ENCODE measurements around the gene ATP2B1.

The ATP2B1 gene

GRCh38 chr12:89657066-89657465 lies 51.6 kb downstream of the ATP2B1 start:
- no peak for DNase-seq (ENCODE audit: low spot score)

- DNase-seq (ENCODE audit: low spot score), result no peak
Measured at GRCh38 chr12:89655841-89656240, 52.8 kb downstream of the ATP2B1 start.

- no peak for DNase-seq (ENCODE audit: low spot score)
Measured at GRCh38 chr12:89651192-89651591, 57.4 kb downstream of the ATP2B1 start.

GRCh38 chr12:89650239-89650638 lies 58.4 kb downstream of the ATP2B1 start:
- DNase-seq (ENCODE audit: low spot score), result no peak

- DNase-seq (ENCODE audit: low spot score), result no peak
Measured at GRCh38 chr12:89649820-89650219, 58.8 kb downstream of the ATP2B1 start.

- DNase-seq (ENCODE audit: low spot score), result no peak
Measured at GRCh38 chr12:89649139-89649538, 59.5 kb downstream of the ATP2B1 start.

- DNase-seq (ENCODE audit: low spot score), result no peak
Measured at GRCh38 chr12:89648211-89648930, 60.3 kb downstream of the ATP2B1 start.

GRCh38 chr12:89645434-89645833 lies 63.2 kb downstream of the ATP2B1 start:
- DNase-seq (ENCODE audit: low spot score), result no peak

- DNase-seq (ENCODE audit: low spot score), result no peak
Measured at GRCh38 chr12:89642959-89643358, 65.7 kb downstream of the ATP2B1 start.

GRCh38 chr12:89636776-89637160 lies 71.9 kb downstream of the ATP2B1 start:
- DNase-seq (ENCODE audit: low spot score), result no peak

GRCh38 chr12:89636052-89636775 lies 72.4 kb downstream of the ATP2B1 start:
- no peak for DNase-seq (ENCODE audit: low spot score)

GRCh38 chr12:89634508-89634907 lies 74.1 kb downstream of the ATP2B1 start:
- no peak for DNase-seq (ENCODE audit: low spot score)

- DNase-seq (ENCODE audit: low spot score), result no peak
Measured at GRCh38 chr12:89632778-89633177, 75.9 kb downstream of the ATP2B1 start.

GRCh38 chr12:89622115-89622514 lies 86.5 kb downstream of the ATP2B1 start:
- no peak for DNase-seq (ENCODE audit: low spot score)

GRCh38 chr12:89621521-89621920 lies 87.1 kb downstream of the ATP2B1 start:
- DNase-seq (ENCODE audit: low spot score), result no peak

GRCh38 chr12:89619764-89620163 lies 88.9 kb downstream of the ATP2B1 start:
- no peak for DNase-seq (ENCODE audit: low spot score)

GRCh38 chr12:89618113-89618862 lies 90.3 kb downstream of the ATP2B1 start:
- DNase-seq (ENCODE audit: low spot score), result no peak

GRCh38 chr12:89610366-89610765 lies 98.3 kb downstream of the ATP2B1 start:
- DNase-seq (ENCODE audit: low spot score), result no peak

GRCh38 chr12:89603678-89604077 lies 105.0 kb downstream of the ATP2B1 start:
- no peak for DNase-seq (ENCODE audit: low spot score)

GRCh38 chr12:89597770-89598169 lies 110.9 kb downstream of the ATP2B1 start:
- DNase-seq (ENCODE audit: low spot score), result no peak

GRCh38 chr12:89597210-89597609 lies 111.4 kb downstream of the ATP2B1 start:
- no peak for DNase-seq (ENCODE audit: low spot score)

GRCh38 chr12:89593873-89594272 lies 114.8 kb downstream of the ATP2B1 start:
- no peak for DNase-seq (ENCODE audit: low spot score)

GRCh38 chr12:89593233-89593632 lies 115.4 kb downstream of the ATP2B1 start:
- DNase-seq (ENCODE audit: low spot score), result no peak
